SU-DHL-6 (cell line): ENCODE results near the gene METTL13.
"Not testable (repeated sequence)": the region's sequence is repeated elsewhere in the genome, so short reads cannot be mapped to it uniquely, and the experiment has no call there.

Source experiments
- H2AFZ ChIP-seq: fragments of 200-600 bp; sonication (generic); 2 replicates; pipeline ENCODE4 v1.6.1; 2014; ENCODE audit warnings: low read depth, mild to moderate bottlenecking, moderate library complexity, mixed read lengths, antibody characterized with exemption, low read length; ENCODE audit not compliant: severe bottlenecking
- H3F3A ChIP-seq: fragments of 200-600 bp; shearing (Covaris generic); 2 replicates; pipeline ENCODE4 v1.6.0; 2016; ENCODE audit warnings: antibody characterized with exemption, mild to moderate bottlenecking; ENCODE audit not compliant: insufficient read depth
- H3K27ac ChIP-seq: fragments of 200-600 bp; sonication (generic); 2 replicates; pipeline ENCODE4 v1.5.1; 2016; ENCODE audit warnings: low read depth, mild to moderate bottlenecking, low read length, moderate library complexity, mixed read lengths
- H3K27me3 ChIP-seq: fragments of 200-600 bp; sonication (generic), shearing (Covaris generic); 2 replicates; pipeline ENCODE4 v1.6.0; 2014; ENCODE audit warnings: mild to moderate bottlenecking, low read length
- H3K36me3 ChIP-seq: fragments of 200-600 bp; sonication (generic); 2 replicates; pipeline ENCODE4 v1.6.1; 2014; ENCODE audit warnings: mild to moderate bottlenecking, low read length, mixed read lengths
- H3K4me2 ChIP-seq: fragments of 300-600, 200-600 bp; shearing (Covaris generic), sonication (generic); 2 replicates; pipeline ENCODE4 v1.6.0; 2014; ENCODE audit warnings: low read length, low read depth, mild to moderate bottlenecking; ENCODE audit not compliant: poor library complexity, severe bottlenecking
- H3K4me3 ChIP-seq: fragments of 200-600 bp; sonication (generic); 2 replicates; pipeline ENCODE4 v1.5.1; 2014; ENCODE audit warnings: antibody characterized with exemption, low read length, mild to moderate bottlenecking, mixed read lengths; ENCODE audit not compliant: insufficient read depth, poor library complexity, severe bottlenecking
- H3K79me2 ChIP-seq: fragments of 200-600 bp; sonication (generic); 2 replicates; pipeline ENCODE4 v1.6.1; 2014; ENCODE audit warnings: mild to moderate bottlenecking, low read length, moderate library complexity; ENCODE audit not compliant: insufficient read depth
- H3K9ac ChIP-seq: fragments of 200-600 bp; sonication (generic); 2 replicates; pipeline ENCODE4 v1.7.0; 2014; ENCODE audit warnings: mild to moderate bottlenecking, low read length
- H3K9me2 ChIP-seq: fragments of 200-600 bp; sonication (generic); replicated peaks from 2 replicates; pipeline ENCODE4 v1.6.1; 2014; ENCODE audit warnings: low read length; ENCODE audit not compliant: insufficient read depth
- H3K9me3 ChIP-seq: fragments of 200-600 bp; sonication (generic); 2 replicates; pipeline ENCODE4 v1.6.1; 2014; ENCODE audit warnings: low read length, mixed read lengths; ENCODE audit not compliant: insufficient read depth
- H4K20me1 ChIP-seq: fragments of 200-600 bp; sonication (generic); 2 replicates; pipeline ENCODE4 v1.6.1; 2014; ENCODE audit warnings: low read depth, mild to moderate bottlenecking, antibody characterized with exemption, low read length, moderate library complexity, mixed read lengths
- CTCF ChIP-seq: fragments of 200-600 bp; sonication (generic); IDR thresholded peaks from one replicate; pipeline ENCODE4 v1.5.1; 2017; ENCODE audit warnings: antibody characterized with exemption, mild to moderate bottlenecking, low read length, moderate library complexity; ENCODE audit not compliant: insufficient read depth, poor library complexity, severe bottlenecking
- EZH2phosphoT487 ChIP-seq: fragments of 200-600 bp; sonication (generic), shearing (Covaris generic); conservative IDR thresholded peaks from 2 replicates; pipeline ENCODE4 v1.6.1; 2018; ENCODE audit warnings: mild to moderate bottlenecking, antibody characterized with exemption, low read length, moderate library complexity, mixed read lengths

Gene METTL13

GRCh38 chr1:171799166-171799565 is 17.7 kb downstream of the METTL13 start:
- H3K9ac ChIP-seq: no peak overlapping the region
- H3F3A ChIP-seq: no peaks in the 10 kb centered on the region
- no peaks in the 10 kb centered on the region for H3K9me2 ChIP-seq
- TF ChIP-seq CTCF (no peak), EZH2phosphoT487 (no peak)
- no peak overlapping the region for H3K27ac ChIP-seq
- no peaks in the 10 kb centered on the region for H4K20me1 ChIP-seq
- H3K4me2 ChIP-seq: no peak overlapping the region
- no peaks in the 10 kb centered on the region for H3K36me3 ChIP-seq
- H3K27me3 ChIP-seq: no peaks in the 10 kb centered on the region
- no peak overlapping the region for H3K4me3 ChIP-seq
- H2AFZ ChIP-seq: no peak overlapping the region
- H3K79me2 ChIP-seq: no peaks in the 10 kb centered on the region
- H3K9me3 ChIP-seq: no peaks in the 10 kb centered on the region

- H3K9me2 ChIP-seq, H3K36me3 ChIP-seq, H3K4me3 ChIP-seq, H3K9ac ChIP-seq, H3K4me2 ChIP-seq, H4K20me1 ChIP-seq, H2AFZ ChIP-seq, H3K9me3 ChIP-seq, H3K27me3 ChIP-seq, H3F3A ChIP-seq, H3K79me2 ChIP-seq, H3K27ac ChIP-seq: not testable (repeated sequence)
Observed at GRCh38 chr1:171799698-171800097, 18.2 kb downstream of the METTL13 start.

- Histone ChIP-seq H3K27ac (no peak overlapping the region), H3K4me2 (no peak overlapping the region), H3K9me2 (no peaks in the 10 kb centered on the region), H3F3A (no peaks in the 10 kb centered on the region), H3K9ac (no peak overlapping the region), H2AFZ (no peak overlapping the region), H3K9me3 (no peaks in the 10 kb centered on the region), H3K27me3 (no peaks in the 10 kb centered on the region), H3K4me3 (no peak overlapping the region), H4K20me1 (no peaks in the 10 kb centered on the region), H3K79me2 (no peaks in the 10 kb centered on the region), H3K36me3 (no peaks in the 10 kb centered on the region)
- TF ChIP-seq CTCF (no peak), EZH2phosphoT487 (no peak)
Observed at GRCh38 chr1:171800342-171800741, 18.9 kb downstream of the METTL13 start.

GRCh38 chr1:171800851-171801250 is 19.4 kb downstream of the METTL13 start:
- Histone ChIP-seq H3F3A (no peaks in the 10 kb centered on the region), H2AFZ (no peak overlapping the region), H3K9me2 (no peaks in the 10 kb centered on the region), H3K4me2 (no peak overlapping the region), H3K79me2 (no peaks in the 10 kb centered on the region), H3K36me3 (no peaks in the 10 kb centered on the region), H3K4me3 (no peak overlapping the region), H3K27ac (no peak overlapping the region), H4K20me1 (no peaks in the 10 kb centered on the region), H3K27me3 (no peaks in the 10 kb centered on the region), H3K9me3 (no peaks in the 10 kb centered on the region), H3K9ac (no peak overlapping the region)
- no peak for TF ChIP-seq CTCF
- no peak for TF ChIP-seq EZH2phosphoT487
